ENCODE data around the gene WDR54. TPM values are rescaled to one million over a fixed set of nuclear protein-coding genes. Genes with fewer than 3 reads are reported as not detected.

The WDR54 gene
- total RNA-seq, 1 donor from 2014 or later, result 14.5 TPM

DNA sequence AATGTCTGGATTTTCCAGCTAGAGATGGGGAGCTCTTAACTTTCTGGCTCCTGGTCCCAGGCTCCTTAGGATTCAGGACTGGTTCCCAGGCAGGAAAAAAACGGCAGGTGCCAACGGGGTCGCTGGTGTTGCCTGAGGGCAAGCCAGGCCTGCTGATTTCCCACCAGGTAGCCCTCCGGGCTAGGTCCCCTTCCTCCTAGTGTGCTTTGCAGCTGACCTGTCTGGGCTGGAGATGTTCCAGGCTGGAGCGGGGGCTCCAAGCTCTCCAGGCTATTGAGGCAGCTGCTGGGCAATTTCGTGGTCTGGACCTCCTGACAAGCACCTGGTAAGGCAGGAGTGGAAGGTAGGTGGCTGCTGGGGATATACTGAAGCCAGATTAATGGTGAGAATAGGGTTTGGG lies 53.0 kb downstream of the WDR54 start:
- ATAC-seq (no peak), DNase-seq (no peak)
- Histone ChIP-seq H3K27me3 (ENCODE audit: low read depth) (no peaks in the 10 kb centered on the region), H3K4me1 (peaks cover 29% of the 10 kb centered on the region), H3K27ac (no peak overlapping the region), H3K4me3 (no peak overlapping the region), H3K9me3 (no peaks in the 10 kb centered on the region), H3K36me3 (peaks cover 36% of the 10 kb centered on the region)
- TF ChIP-seq, protein P1, sequence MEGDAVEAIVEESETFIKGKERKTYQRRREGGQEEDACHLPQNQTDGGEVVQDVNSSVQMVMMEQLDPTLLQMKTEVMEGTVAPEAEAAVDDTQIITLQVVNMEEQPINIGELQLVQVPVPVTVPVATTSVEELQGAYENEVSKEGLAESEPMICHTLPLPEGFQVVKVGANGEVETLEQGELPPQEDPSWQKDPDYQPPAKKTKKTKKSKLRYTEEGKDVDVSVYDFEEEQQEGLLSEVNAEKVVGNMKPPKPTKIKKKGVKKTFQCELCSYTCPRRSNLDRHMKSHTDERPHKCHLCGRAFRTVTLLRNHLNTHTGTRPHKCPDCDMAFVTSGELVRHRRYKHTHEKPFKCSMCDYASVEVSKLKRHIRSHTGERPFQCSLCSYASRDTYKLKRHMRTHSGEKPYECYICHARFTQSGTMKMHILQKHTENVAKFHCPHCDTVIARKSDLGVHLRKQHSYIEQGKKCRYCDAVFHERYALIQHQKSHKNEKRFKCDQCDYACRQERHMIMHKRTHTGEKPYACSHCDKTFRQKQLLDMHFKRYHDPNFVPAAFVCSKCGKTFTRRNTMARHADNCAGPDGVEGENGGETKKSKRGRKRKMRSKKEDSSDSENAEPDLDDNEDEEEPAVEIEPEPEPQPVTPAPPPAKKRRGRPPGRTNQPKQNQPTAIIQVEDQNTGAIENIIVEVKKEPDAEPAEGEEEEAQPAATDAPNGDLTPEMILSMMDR (IDR thresholded peaks at IDR 0.05), result no peak
- intact Hi-C loops (cut with DNase I), result no loop called here

DNA sequence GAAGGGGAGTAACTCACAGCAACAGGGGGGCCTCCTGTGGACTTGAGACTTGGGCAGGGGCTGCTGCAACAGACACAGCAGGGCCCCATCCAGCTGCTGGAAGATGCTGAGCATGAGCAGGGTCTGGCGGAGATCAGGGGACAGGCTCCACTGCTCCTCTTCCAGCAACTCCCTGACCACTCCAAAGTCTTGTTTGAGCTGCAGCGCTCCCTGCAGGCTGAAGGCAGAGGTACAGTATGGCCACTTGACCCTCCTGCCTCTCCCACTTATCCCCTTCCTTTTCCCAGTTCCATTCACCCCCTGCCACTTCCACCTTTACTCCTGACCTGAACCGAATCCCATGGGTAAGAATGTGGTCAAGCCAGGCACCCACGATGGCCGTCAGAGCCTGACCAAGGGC lies 53.4 kb downstream of the WDR54 start:
- ATAC-seq (no peak), DNase-seq (no peak)
- peaks cover 38% of the 10 kb centered on the region for H3K36me3 ChIP-seq
- no peak overlapping the region for H3K4me3 ChIP-seq
- intact Hi-C loops (cut with DNase I), result no loop called here
- TF ChIP-seq, protein P1 (IDR thresholded peaks at IDR 0.05), result no peak
- H3K4me1 ChIP-seq, result peaks cover 29% of the 10 kb centered on the region
- H3K27ac ChIP-seq, result no peak overlapping the region
- H3K27me3 ChIP-seq (ENCODE audit: low read depth), result no peaks in the 10 kb centered on the region
- H3K9me3 ChIP-seq, result no peaks in the 10 kb centered on the region

Other genes starting within 250 kb of the WDR54 start
- gene MOB1A, start 242.9 kb upstream of the WDR54 start, total RNA-seq, result 146 TPM
- gene MTHFD2, start 223.1 kb upstream of the WDR54 start, total RNA-seq, result 54.7 TPM
- gene SLC4A5, start 78.3 kb upstream of the WDR54 start, total RNA-seq, result 4.2 TPM
- 142 TPM for gene DCTN1, start 41.4 kb upstream of the WDR54 start, total RNA-seq
- gene C2orf81, start 111 bp upstream of the WDR54 start, total RNA-seq, result 10.0 TPM
- 27.5 TPM for gene RTKN, start 20.2 kb downstream of the WDR54 start, total RNA-seq
- 38.4 TPM for gene INO80B, start 33.4 kb downstream of the WDR54 start, total RNA-seq
- gene WBP1, start 36.7 kb downstream of the WDR54 start, total RNA-seq, result 60.1 TPM
- gene MOGS, start 43.7 kb downstream of the WDR54 start, total RNA-seq, result 50.9 TPM
- gene MRPL53, start 51.0 kb downstream of the WDR54 start, total RNA-seq, result 81.3 TPM
- gene CCDC142, start 61.3 kb downstream of the WDR54 start, total RNA-seq, result 20.2 TPM
- 23.0 TPM for gene TTC31, start 61.4 kb downstream of the WDR54 start, total RNA-seq
- 1.5 TPM for gene LBX2, start 77.9 kb downstream of the WDR54 start, total RNA-seq
- gene PCGF1, start 86.0 kb downstream of the WDR54 start, total RNA-seq, result 28.4 TPM
- gene TLX2, start 92.7 kb downstream of the WDR54 start, total RNA-seq, result not detected
- gene DQX1, start 104.5 kb downstream of the WDR54 start, total RNA-seq, result 0.44 TPM
- 122 TPM for gene AUP1, start 108.0 kb downstream of the WDR54 start, total RNA-seq
- gene HTRA2, start 108.2 kb downstream of the WDR54 start, total RNA-seq, result 34.3 TPM
- 12.1 TPM for gene LOXL3, start 132.2 kb downstream of the WDR54 start, total RNA-seq
- gene DOK1, start 133.0 kb downstream of the WDR54 start, total RNA-seq, result 38.4 TPM
- gene M1AP, start 226.6 kb downstream of the WDR54 start, total RNA-seq, result 1.8 TPM
- 12.0 TPM for gene SEMA4F, start 232.5 kb downstream of the WDR54 start, total RNA-seq